Kidney epithelial cell (primary cell): Measurements from ENCODE around the gene COL19A1. TPM values are rescaled to one million over a fixed set of nuclear protein-coding genes. Genes with fewer than 3 reads are reported as not detected.

Source experiments
- DNase-seq: peaks from one replicate; pipeline ENCODE4 v3.0.0-alpha.2; 2010; ENCODE audit warnings: low read depth
- H3K27me3 ChIP-seq: 2 replicates; pipeline ENCODE4 v1.6.0; 2011; ENCODE audit warnings: low read length; ENCODE audit not compliant: control insufficient read depth, insufficient read depth
- H3K36me3 ChIP-seq: 2 replicates; pipeline ENCODE4 v1.5.1; 2011; ENCODE audit warnings: low read length; ENCODE audit not compliant: control insufficient read depth, insufficient read depth
- H3K4me3 ChIP-seq: 2 replicates; pipeline ENCODE4 v1.5.1; 2011; ENCODE audit warnings: low read depth, mild to moderate bottlenecking, control low read depth, low read length
- total RNA-seq: library from RNA; depleted of rRNA; stranded (reverse); fragments of >200 nt; gene quantifications from 2 replicates; pipeline ENCODE4 v1.2.3, GENCODE V29; 2015
- TF ChIP-seq, protein P1 (sequence below): IDR thresholded peaks from 2 replicates; pipeline ENCODE4 v1.5.1; 2011; ENCODE audit warnings: mild to moderate bottlenecking, moderate library complexity, low read length, control low read depth, inconsistent platforms; ENCODE audit not compliant: insufficient read depth, poor library complexity, severe bottlenecking

Gene COL19A1
- total RNA-seq, 1 donor from 2014 or later, result not detected

- no peaks in the 10 kb centered on the region for H3K36me3 ChIP-seq
- no peaks in the 10 kb centered on the region for H3K27me3 ChIP-seq
- peak overlapping the region; percentile 22 for H3K4me3 ChIP-seq
- DNase-seq, result no peak
- TF ChIP-seq, protein P1, sequence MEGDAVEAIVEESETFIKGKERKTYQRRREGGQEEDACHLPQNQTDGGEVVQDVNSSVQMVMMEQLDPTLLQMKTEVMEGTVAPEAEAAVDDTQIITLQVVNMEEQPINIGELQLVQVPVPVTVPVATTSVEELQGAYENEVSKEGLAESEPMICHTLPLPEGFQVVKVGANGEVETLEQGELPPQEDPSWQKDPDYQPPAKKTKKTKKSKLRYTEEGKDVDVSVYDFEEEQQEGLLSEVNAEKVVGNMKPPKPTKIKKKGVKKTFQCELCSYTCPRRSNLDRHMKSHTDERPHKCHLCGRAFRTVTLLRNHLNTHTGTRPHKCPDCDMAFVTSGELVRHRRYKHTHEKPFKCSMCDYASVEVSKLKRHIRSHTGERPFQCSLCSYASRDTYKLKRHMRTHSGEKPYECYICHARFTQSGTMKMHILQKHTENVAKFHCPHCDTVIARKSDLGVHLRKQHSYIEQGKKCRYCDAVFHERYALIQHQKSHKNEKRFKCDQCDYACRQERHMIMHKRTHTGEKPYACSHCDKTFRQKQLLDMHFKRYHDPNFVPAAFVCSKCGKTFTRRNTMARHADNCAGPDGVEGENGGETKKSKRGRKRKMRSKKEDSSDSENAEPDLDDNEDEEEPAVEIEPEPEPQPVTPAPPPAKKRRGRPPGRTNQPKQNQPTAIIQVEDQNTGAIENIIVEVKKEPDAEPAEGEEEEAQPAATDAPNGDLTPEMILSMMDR, result peak; percentile 91
These were observed 300.0 kb downstream of the COL19A1 start for GRCh38 chr6:70166088-70166958.

GRCh38 chr6:70168681-70169377 is 302.5 kb downstream of the COL19A1 start:
- Histone ChIP-seq H3K4me3 (no peak overlapping the region), H3K27me3 (no peaks in the 10 kb centered on the region), H3K36me3 (no peaks in the 10 kb centered on the region)
- no peak for DNase-seq
- TF ChIP-seq, protein P1, result no peak

- no peak overlapping the region for H3K4me3 ChIP-seq
- H3K36me3 ChIP-seq, result no peaks in the 10 kb centered on the region
- no peak for DNase-seq
- H3K27me3 ChIP-seq, result no peaks in the 10 kb centered on the region
- TF ChIP-seq, protein P1, result no peak
These were observed 304.9 kb downstream of the COL19A1 start for GRCh38 chr6:70171236-70171635.

DNA sequence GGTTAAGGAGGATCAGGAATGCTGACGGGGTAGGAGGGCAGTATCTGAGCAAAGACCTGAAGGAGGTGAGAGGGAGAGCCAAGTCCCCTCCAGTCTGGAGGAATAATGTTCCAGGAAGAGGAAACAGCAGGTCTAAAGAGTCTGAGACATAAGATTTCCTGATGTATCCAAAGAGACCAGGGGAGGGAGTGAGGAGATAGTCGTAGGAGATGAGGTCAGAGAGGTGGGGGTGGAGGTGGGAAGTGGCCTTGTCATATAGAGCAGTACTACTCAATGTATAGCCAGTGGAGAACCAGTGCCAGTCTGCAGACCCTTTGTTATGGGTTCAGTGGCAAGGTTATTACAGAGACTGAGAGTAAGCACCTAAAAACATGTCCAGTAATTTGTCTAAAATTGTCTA is 305.9 kb downstream of the COL19A1 start:
- H3K4me3 ChIP-seq, result no peak overlapping the region
- no peaks in the 10 kb centered on the region for H3K27me3 ChIP-seq
- TF ChIP-seq, protein P1, result no peak
- H3K36me3 ChIP-seq, result no peaks in the 10 kb centered on the region
- no peak for DNase-seq

GRCh38 chr6:70175770-70176169 is 309.4 kb downstream of the COL19A1 start:
- no peak for DNase-seq
- Histone ChIP-seq H3K27me3 (no peaks in the 10 kb centered on the region), H3K4me3 (no peak overlapping the region), H3K36me3 (no peaks in the 10 kb centered on the region)
- TF ChIP-seq, protein P1, result no peak
